Breast epithelium (tissue), 3 donors: ENCODE measurements around the gene GIPC3.

Experiments
- POLR2A ChIP-seq: fragments of 450-650 bp; IDR thresholded peaks from one replicate; pipeline ENCODE4 v1.6.1; 2016; ENCODE audit warnings: antibody characterized with exemption, mild to moderate bottlenecking, moderate library complexity
- POLR2AphosphoS5 ChIP-seq, 3 donors: sonication (generic); formaldehyde crosslinking; IDR thresholded peaks; one replicate each; pipeline ENCODE4 v1.6.1; 2017; ENCODE audit warnings: antibody characterized with exemption in 3 of 3
- TF ChIP-seq, protein P1 (sequence below), 3 donors: fragments of 450-650 bp; IDR thresholded peaks; one replicate each; pipeline ENCODE4 v1.5.1; 2016 to 2017; ENCODE audit warnings: antibody characterized with exemption in 3 of 3, mild to moderate bottlenecking in 3 of 3, moderate library complexity in 3 of 3

DNA sequence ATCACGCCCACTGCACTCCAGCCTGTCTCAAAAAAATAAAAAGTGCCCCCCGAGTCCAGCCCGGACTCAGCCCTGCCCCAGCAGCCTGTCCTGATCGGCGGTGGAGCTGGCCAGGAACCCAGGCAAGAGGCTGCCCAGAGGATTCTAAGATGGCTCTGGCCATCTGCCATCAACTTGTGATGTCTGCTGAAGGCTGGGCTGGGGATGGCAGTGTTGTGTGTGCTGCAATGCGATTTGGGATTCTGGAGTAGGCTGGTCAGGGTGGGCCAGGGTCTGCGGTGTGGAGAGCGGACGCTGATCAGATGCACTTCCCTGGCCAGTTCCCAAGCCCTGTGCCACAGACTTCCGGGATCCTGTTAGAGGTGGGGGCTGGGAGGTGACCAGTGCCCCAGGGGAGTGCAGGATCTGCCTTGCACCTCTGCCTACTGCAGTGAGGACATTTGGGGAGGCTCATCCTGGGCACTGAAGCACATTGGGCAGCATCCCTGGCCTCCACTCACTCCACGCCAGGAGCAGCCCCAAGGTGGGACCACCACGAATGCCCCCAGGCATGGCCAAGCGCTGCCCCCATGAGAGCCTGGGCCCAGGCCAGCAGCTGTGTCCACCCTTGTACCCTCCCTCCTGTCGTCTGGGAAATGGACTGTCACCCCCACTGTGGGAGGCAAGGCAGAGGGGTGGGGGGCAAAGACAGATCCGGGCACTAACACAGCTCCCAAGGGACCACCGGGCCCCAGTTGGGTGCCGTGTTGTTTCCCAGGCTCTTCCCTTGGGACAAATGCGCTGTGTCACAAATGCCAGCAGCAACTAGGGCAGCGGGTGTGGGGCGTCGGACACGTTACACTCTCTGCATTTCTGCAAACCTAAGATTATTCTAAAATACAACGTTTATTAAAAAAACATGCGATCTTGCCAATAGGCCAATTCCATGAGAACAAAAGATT, 24.8 kb downstream of the GIPC3 start:
- TF ChIP-seq, protein P1, sequence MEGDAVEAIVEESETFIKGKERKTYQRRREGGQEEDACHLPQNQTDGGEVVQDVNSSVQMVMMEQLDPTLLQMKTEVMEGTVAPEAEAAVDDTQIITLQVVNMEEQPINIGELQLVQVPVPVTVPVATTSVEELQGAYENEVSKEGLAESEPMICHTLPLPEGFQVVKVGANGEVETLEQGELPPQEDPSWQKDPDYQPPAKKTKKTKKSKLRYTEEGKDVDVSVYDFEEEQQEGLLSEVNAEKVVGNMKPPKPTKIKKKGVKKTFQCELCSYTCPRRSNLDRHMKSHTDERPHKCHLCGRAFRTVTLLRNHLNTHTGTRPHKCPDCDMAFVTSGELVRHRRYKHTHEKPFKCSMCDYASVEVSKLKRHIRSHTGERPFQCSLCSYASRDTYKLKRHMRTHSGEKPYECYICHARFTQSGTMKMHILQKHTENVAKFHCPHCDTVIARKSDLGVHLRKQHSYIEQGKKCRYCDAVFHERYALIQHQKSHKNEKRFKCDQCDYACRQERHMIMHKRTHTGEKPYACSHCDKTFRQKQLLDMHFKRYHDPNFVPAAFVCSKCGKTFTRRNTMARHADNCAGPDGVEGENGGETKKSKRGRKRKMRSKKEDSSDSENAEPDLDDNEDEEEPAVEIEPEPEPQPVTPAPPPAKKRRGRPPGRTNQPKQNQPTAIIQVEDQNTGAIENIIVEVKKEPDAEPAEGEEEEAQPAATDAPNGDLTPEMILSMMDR (IDR thresholded peaks at IDR 0.05): no peak
- TF ChIP-seq POLR2A: no peak
- no peak for TF ChIP-seq POLR2AphosphoS5 (IDR thresholded peaks at IDR 0.05)
